GM20431 (cell line): ENCODE measurements around the gene ALKBH1.
"Not testable (repeated sequence)": the region's sequence is repeated elsewhere in the genome, so short reads cannot be mapped to it uniquely, and the experiment has no call there.

Experiments
- in situ Hi-C: fragments of 300-500 bp; cut with MseI, MboI; formaldehyde crosslinking; loops from one replicate; pipeline ENCODE4 v1.15.0; 2020; ENCODE audit warnings: low sequenced_read_pairs; ENCODE audit not compliant: unreplicated experiment

Gene ALKBH1

DNA sequence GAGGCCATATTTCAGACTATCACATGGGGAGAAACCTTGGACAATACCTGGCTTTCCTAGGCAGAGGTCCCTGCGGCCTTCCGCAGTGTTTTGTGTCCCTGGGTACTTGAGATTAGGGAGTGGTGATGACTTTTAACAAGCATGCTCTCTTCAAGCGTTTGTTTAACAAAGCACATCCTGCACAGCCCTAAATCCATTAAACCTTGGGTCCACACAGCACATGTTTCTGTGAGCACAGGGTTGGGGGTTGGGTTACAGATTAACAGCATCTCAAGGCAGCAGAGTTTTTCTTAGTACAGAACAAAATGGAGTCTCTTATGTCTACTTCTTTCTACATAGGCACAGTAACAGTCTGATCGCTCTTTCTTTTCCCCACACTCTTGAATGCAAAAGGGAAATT, 72.0 kb downstream of the ALKBH1 start:
- in situ Hi-C loops = not testable (repeated sequence)

DNA sequence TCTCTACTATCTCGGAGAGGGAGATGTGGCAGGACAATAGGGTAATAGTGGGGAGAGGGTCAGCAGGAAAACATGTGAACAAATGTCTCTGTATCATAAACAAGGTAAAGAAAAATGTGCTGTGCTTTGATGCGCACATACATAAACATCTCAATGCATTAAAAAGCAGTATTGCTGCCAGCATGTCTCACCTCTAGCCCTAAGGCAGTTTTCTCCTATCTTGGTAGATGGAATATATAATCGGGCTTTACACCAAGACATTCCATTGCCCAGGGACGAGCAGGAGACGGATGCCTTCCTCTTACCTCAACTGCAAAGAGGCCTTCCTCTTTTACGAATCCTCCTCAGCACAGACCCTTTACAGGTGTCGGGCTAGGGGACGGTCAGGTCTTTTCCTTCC, 72.4 kb downstream of the ALKBH1 start:
- in situ Hi-C loops = not testable (repeated sequence)

DNA sequence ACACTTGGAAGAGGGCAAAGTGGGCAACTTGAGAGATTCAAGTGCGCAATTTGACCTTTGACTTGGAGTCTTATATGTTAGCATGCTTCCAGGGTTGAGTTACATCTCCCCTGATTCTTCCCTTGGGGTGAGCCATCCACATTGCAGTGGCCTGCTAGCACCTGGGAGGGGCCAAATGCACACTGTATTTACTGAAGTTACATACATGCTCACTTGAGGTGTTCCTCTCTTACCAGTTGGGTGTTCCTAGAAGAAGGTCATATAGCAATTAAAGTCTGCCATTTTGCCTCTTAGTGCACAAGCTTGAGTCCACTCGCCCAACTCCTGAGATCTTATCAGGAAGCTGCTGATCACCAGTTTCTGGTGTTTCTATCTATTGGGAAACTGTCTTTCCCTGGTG, 77.7 kb downstream of the ALKBH1 start:
- in situ Hi-C loops = no loop called here

DNA sequence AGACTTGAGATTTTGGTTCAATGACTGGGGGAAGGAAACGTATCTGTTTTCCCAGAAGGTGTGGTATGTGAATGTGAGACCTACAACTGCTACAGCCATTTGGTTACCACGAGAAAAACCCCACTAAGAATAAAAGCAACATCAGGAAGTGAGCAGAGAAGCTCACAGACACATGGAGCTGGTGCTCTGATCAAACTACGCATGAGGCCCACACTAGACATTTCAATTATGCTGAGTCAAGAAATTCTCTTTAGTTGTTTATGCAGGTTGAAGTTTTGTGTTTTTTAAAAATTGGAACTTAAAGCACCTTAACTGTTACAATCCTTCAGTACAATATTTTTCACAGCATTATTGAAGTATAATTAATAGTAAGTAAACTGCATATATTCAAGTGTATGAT, 82.5 kb downstream of the ALKBH1 start:
- in situ Hi-C loops = no loop called here

DNA sequence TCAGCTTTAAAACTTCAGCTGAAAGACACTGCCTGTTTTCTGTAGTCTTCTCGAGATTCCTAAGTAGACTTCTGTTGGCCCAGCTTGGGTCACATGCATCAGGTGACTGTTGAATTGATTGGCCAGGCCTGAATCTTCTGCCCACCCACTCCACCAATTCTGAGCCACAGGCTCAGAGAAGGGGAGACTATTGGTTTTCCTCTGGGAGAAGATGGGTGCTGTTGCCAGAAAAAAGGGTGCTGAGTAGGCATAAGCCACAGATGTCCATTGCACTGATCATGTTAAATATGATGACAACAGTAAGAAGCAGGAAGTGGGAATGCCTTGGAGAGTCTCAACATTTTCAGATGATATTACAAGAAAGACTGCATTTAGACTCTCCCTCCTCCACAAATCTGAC, 84.6 kb downstream of the ALKBH1 start:
- in situ Hi-C loops = no loop called here
